Measurements from ENCODE around the gene CDH8.

CDH8 gene

GRCh38 chr16:61892531-61892930 is 143.7 kb downstream of the CDH8 start:
- Histone ChIP-seq H3K9ac (ENCODE audit: low read depth, low read length) (no peak overlapping the region), H3K79me2 (ENCODE audit: insufficient read depth, low read length) (no peaks in the 10 kb centered on the region), H2AFZ (ENCODE audit: low read depth, low read length) (no peak overlapping the region), H3K4me1 (ENCODE audit: insufficient read depth, low read length) (peaks cover 5% of the 10 kb centered on the region), H3K4me3 (ENCODE audit: low read depth in 1 of 2, low read length in 2 of 2) (no peak overlapping the region), H4K20me1 (ENCODE audit: insufficient read depth, low read length) (no peaks in the 10 kb centered on the region), H3K36me3 (ENCODE audit: insufficient read depth, low read length) (no peaks in the 10 kb centered on the region), H3K27ac (ENCODE audit: low read length) (no peak overlapping the region), H3K4me2 (ENCODE audit: insufficient read depth, low read length) (no peak overlapping the region), H3K9me3 (ENCODE audit: insufficient read depth, low read length, severe bottlenecking) (no peaks in the 10 kb centered on the region), H3K27me3 (ENCODE audit: insufficient read depth, low read length, poor library complexity) (no peaks in the 10 kb centered on the region)
- no peak for ATAC-seq (ENCODE audit: insufficient read depth, low read depth)
- no peak for TF ChIP-seq EZH2 (IDR thresholded peaks at IDR 0.05; ENCODE audit: borderline replicate concordance, low read depth, low read length, severe bottlenecking)
- TF ChIP-seq CTCF (IDR thresholded peaks at IDR 0.05; ENCODE audit: borderline replicate concordance, extremely low read depth, low read length, poor library complexity, severe bottlenecking) = no peak
- DNase-seq = no peak

- H3K4me1 ChIP-seq (ENCODE audit: insufficient read depth, low read length) = peaks cover 5% of the 10 kb centered on the region
- no peaks in the 10 kb centered on the region for H3K9me3 ChIP-seq (ENCODE audit: insufficient read depth, low read length, severe bottlenecking)
- ATAC-seq (ENCODE audit: insufficient read depth, low read depth) (no peak), DNase-seq (no peak)
- H3K4me2 ChIP-seq (ENCODE audit: insufficient read depth, low read length) = no peak overlapping the region
- H3K9ac ChIP-seq (ENCODE audit: low read depth, low read length) = no peak overlapping the region
- H3K79me2 ChIP-seq (ENCODE audit: insufficient read depth, low read length) = no peaks in the 10 kb centered on the region
- no peak overlapping the region for H3K4me3 ChIP-seq (ENCODE audit: low read depth in 1 of 2, low read length in 2 of 2)
- no peaks in the 10 kb centered on the region for H3K27me3 ChIP-seq (ENCODE audit: insufficient read depth, low read length, poor library complexity)
- H3K27ac ChIP-seq (ENCODE audit: low read length) = no peak overlapping the region
- no peak overlapping the region for H2AFZ ChIP-seq (ENCODE audit: low read depth, low read length)
- H3K36me3 ChIP-seq (ENCODE audit: insufficient read depth, low read length) = no peaks in the 10 kb centered on the region
- TF ChIP-seq EZH2 (IDR thresholded peaks at IDR 0.05; ENCODE audit: borderline replicate concordance, low read depth, low read length, severe bottlenecking) (no peak), CTCF (IDR thresholded peaks at IDR 0.05; ENCODE audit: borderline replicate concordance, extremely low read depth, low read length, poor library complexity, severe bottlenecking) (no peak)
- H4K20me1 ChIP-seq (ENCODE audit: insufficient read depth, low read length) = no peaks in the 10 kb centered on the region
These were observed 144.8 kb downstream of the CDH8 start for GRCh38 chr16:61891460-61891859.

- Histone ChIP-seq H3K27me3 (ENCODE audit: insufficient read depth, low read length, poor library complexity) (no peaks in the 10 kb centered on the region), H3K36me3 (ENCODE audit: insufficient read depth, low read length) (no peaks in the 10 kb centered on the region), H3K79me2 (ENCODE audit: insufficient read depth, low read length) (no peaks in the 10 kb centered on the region), H3K4me1 (ENCODE audit: insufficient read depth, low read length) (peaks cover 5% of the 10 kb centered on the region), H3K9ac (ENCODE audit: low read depth, low read length) (no peak overlapping the region), H3K9me3 (ENCODE audit: insufficient read depth, low read length, severe bottlenecking) (no peaks in the 10 kb centered on the region), H3K27ac (ENCODE audit: low read length) (no peak overlapping the region), H4K20me1 (ENCODE audit: insufficient read depth, low read length) (no peaks in the 10 kb centered on the region), H2AFZ (ENCODE audit: low read depth, low read length) (no peak overlapping the region), H3K4me2 (ENCODE audit: insufficient read depth, low read length) (no peak overlapping the region), H3K4me3 (ENCODE audit: low read depth in 1 of 2, low read length in 2 of 2) (no peak overlapping the region)
- ATAC-seq (ENCODE audit: insufficient read depth, low read depth) (no peak), DNase-seq (no peak)
- TF ChIP-seq CTCF (IDR thresholded peaks at IDR 0.05; ENCODE audit: borderline replicate concordance, extremely low read depth, low read length, poor library complexity, severe bottlenecking) (no peak), EZH2 (IDR thresholded peaks at IDR 0.05; ENCODE audit: borderline replicate concordance, low read depth, low read length, severe bottlenecking) (no peak)
These were observed 145.9 kb downstream of the CDH8 start for GRCh38 chr16:61890386-61890785.

- ATAC-seq (ENCODE audit: insufficient read depth, low read depth) = no peak; the same call in 2 of the 3 replicates
- no peaks in the 10 kb centered on the region for H3K27me3 ChIP-seq (ENCODE audit: insufficient read depth, low read length, poor library complexity)
- no peaks in the 10 kb centered on the region for H3K9me3 ChIP-seq (ENCODE audit: insufficient read depth, low read length, severe bottlenecking)
- H3K9ac ChIP-seq (ENCODE audit: low read depth, low read length) = no peak overlapping the region
- no peak overlapping the region for H3K4me2 ChIP-seq (ENCODE audit: insufficient read depth, low read length)
- peak overlapping the region; percentile 49 for H2AFZ ChIP-seq (ENCODE audit: low read depth, low read length)
- TF ChIP-seq CTCF (IDR thresholded peaks at IDR 0.05; ENCODE audit: borderline replicate concordance, extremely low read depth, low read length, poor library complexity, severe bottlenecking) (no peak), EZH2 (IDR thresholded peaks at IDR 0.05; ENCODE audit: borderline replicate concordance, low read depth, low read length, severe bottlenecking) (no peak)
- no peaks in the 10 kb centered on the region for H3K79me2 ChIP-seq (ENCODE audit: insufficient read depth, low read length)
- DNase-seq = no peak
- no peak overlapping the region for H3K27ac ChIP-seq (ENCODE audit: low read length)
- H3K4me3 ChIP-seq (ENCODE audit: low read depth in 1 of 2, low read length in 2 of 2) = no peak overlapping the region
- peaks cover 5% of the 10 kb centered on the region for H3K4me1 ChIP-seq (ENCODE audit: insufficient read depth, low read length)
- no peaks in the 10 kb centered on the region for H3K36me3 ChIP-seq (ENCODE audit: insufficient read depth, low read length)
- no peaks in the 10 kb centered on the region for H4K20me1 ChIP-seq (ENCODE audit: insufficient read depth, low read length)
These were observed 148.3 kb downstream of the CDH8 start for GRCh38 chr16:61887903-61888302.

All from DND-41 (cell line).